Kidney glomerular epithelial cell (primary cell): ENCODE results near the gene CITED1.
"Not testable (repeated sequence)": the region's sequence is repeated elsewhere in the genome, so short reads cannot be mapped to it uniquely, and the experiment has no call there.

Source experiments
- DNase-seq: peaks from one replicate; lab custom pipeline; 2025; lab: John Stamatoyannopoulos, UW

The CITED1 gene

GRCh38 chrX:72305286-72306084, at the start of gene CITED1:
TSS of gene CITED1 (minus strand) at chrX:72305914. CDS start at chrX:72302869, 3,045 bp downstream.
- no peak for DNase-seq

- DNase-seq: no peak
These were observed 47.1 kb upstream of the CITED1 start for GRCh38 chrX:72352786-72353185.

GRCh38 chrX:72351606-72352334, 46.1 kb upstream of the CITED1 start:
- no peak for DNase-seq

- no peak for DNase-seq
These were observed 43.5 kb upstream of the CITED1 start for GRCh38 chrX:72349190-72349589.

GRCh38 chrX:72348247-72348979, 42.7 kb upstream of the CITED1 start:
- no peak for DNase-seq

- DNase-seq: no peak
These were observed 41.7 kb upstream of the CITED1 start for GRCh38 chrX:72347366-72347765.

- no peak for DNase-seq
These were observed 40.7 kb upstream of the CITED1 start for GRCh38 chrX:72346302-72346949.

- DNase-seq: no peak
These were observed 34.9 kb upstream of the CITED1 start for GRCh38 chrX:72340626-72341025.

- no peak for DNase-seq
These were observed 34.3 kb upstream of the CITED1 start for GRCh38 chrX:72340041-72340440.

GRCh38 chrX:72330131-72330530, 24.4 kb upstream of the CITED1 start:
- DNase-seq: no peak

GRCh38 chrX:72326605-72327300, 21.0 kb upstream of the CITED1 start:
- no peak for DNase-seq

- not testable (repeated sequence) for DNase-seq
These were observed 13.9 kb upstream of the CITED1 start for GRCh38 chrX:72319651-72320050.

GRCh38 chrX:72317139-72317538, 11.4 kb upstream of the CITED1 start:
- no peak for DNase-seq

- DNase-seq: no peak
These were observed 10.8 kb upstream of the CITED1 start for GRCh38 chrX:72316408-72317110.

GRCh38 chrX:72314881-72315280, 9.2 kb upstream of the CITED1 start:
- DNase-seq: no peak

GRCh38 chrX:72313707-72314641, 8.3 kb upstream of the CITED1 start:
- no peak for DNase-seq

GRCh38 chrX:72312311-72312940, 6.7 kb upstream of the CITED1 start:
- no peak for DNase-seq

GRCh38 chrX:72309297-72310071, 3.8 kb upstream of the CITED1 start:
- DNase-seq: no peak
